GM23338 (cell line): ENCODE results near the gene CPSF4. TPM values are rescaled to one million over a fixed set of nuclear protein-coding genes. Genes with fewer than 3 reads are reported as not detected.

Source experiments
- ATAC-seq: fragments of 200-7000 bp; cut with Tn5 transposase; 3 replicates; pipeline ENCODE4 v1.9.1; 2020
- DNase-seq: peaks from one replicate; pipeline ENCODE4 v3.0.0-alpha.2; 2015; ENCODE audit warnings: low spot score
- H2AFZ ChIP-seq: fragments of 200-600 bp; sonication (generic); 2 replicates; pipeline ENCODE4 v1.8.0; 2016; ENCODE audit warnings: antibody characterized with exemption, mild to moderate bottlenecking, moderate library complexity
- H3F3A ChIP-seq: fragments of 200-600 bp; sonication (generic); replicated peaks from 2 replicates; pipeline ENCODE4 v1.8.0; 2017; ENCODE audit warnings: antibody characterized with exemption, mixed run types, low read depth
- H3K27ac ChIP-seq: fragments of 200-600 bp; sonication (generic); 2 replicates; pipeline ENCODE4 v1.6.1; 2016; ENCODE audit warnings: low read depth
- H3K27me3 ChIP-seq: fragments of 200-600 bp; sonication (generic); 2 replicates; pipeline ENCODE4 v1.8.0; 2016; ENCODE audit warnings: mild to moderate bottlenecking, mixed run types, moderate library complexity; ENCODE audit not compliant: insufficient read depth
- H3K36me3 ChIP-seq: fragments of 200-600 bp; sonication (generic); 2 replicates; pipeline ENCODE4 v1.8.0; 2016; ENCODE audit warnings: mild to moderate bottlenecking; ENCODE audit not compliant: insufficient read depth
- H3K4me1 ChIP-seq: fragments of 200-600 bp; sonication (generic); 2 replicates; pipeline ENCODE4 v1.8.0; 2016; ENCODE audit warnings: mild to moderate bottlenecking, moderate library complexity; ENCODE audit not compliant: insufficient read depth
- H3K4me2 ChIP-seq: fragments of 200-600 bp; sonication (generic); 2 replicates; pipeline ENCODE4 v1.7.1; 2017; ENCODE audit warnings: mixed run types
- H3K4me3 ChIP-seq: fragments of 200-600 bp; sonication (generic); 2 replicates; pipeline ENCODE4 v1.6.1; 2016; ENCODE audit warnings: mixed run types
- H3K79me2 ChIP-seq: fragments of 200-600 bp; sonication (generic); replicated peaks from 2 replicates; pipeline ENCODE4 v1.8.0; 2017; ENCODE audit warnings: mild to moderate bottlenecking; ENCODE audit not compliant: insufficient read depth
- H3K9me2 ChIP-seq: fragments of 200-600 bp; sonication (generic); 2 replicates; pipeline ENCODE4 v1.8.0; 2017; ENCODE audit not compliant: insufficient read depth
- H4K20me1 ChIP-seq: fragments of 200-600 bp; sonication (generic); replicated peaks from 2 replicates; pipeline ENCODE4 v1.8.0; 2017; ENCODE audit warnings: mild to moderate bottlenecking; ENCODE audit not compliant: insufficient read depth
- H3K27ac Mint-ChIP-seq: 2 replicates; pipeline ENCODE4 v1.8.0; 2020; ENCODE audit warnings: inconsistent platforms, mild to moderate bottlenecking, moderate library complexity, mixed read lengths
- H3K27me3 Mint-ChIP-seq: 3 replicates; pipeline ENCODE4 v1.8.0; 2022; ENCODE audit warnings: low read depth, mild to moderate bottlenecking, moderate library complexity, mixed read lengths, inconsistent platforms; ENCODE audit not compliant: insufficient read depth, poor library complexity
- H3K36me3 Mint-ChIP-seq: 3 replicates; pipeline ENCODE4 v1.8.0; 2021; ENCODE audit warnings: low read depth, mild to moderate bottlenecking, inconsistent platforms, moderate library complexity, mixed read lengths
- H3K4me1 Mint-ChIP-seq: 3 replicates; pipeline ENCODE4 v1.8.0; 2020; ENCODE audit warnings: mild to moderate bottlenecking, inconsistent platforms, mixed read lengths
- H3K4me3 Mint-ChIP-seq: 3 replicates; pipeline ENCODE4 v1.8.0; 2021; ENCODE audit warnings: moderate library complexity, mild to moderate bottlenecking, inconsistent platforms, mixed read lengths
- H3K9me3 Mint-ChIP-seq: 3 replicates; pipeline ENCODE4 v1.8.0; 2020; ENCODE audit warnings: moderate library complexity, mild to moderate bottlenecking, inconsistent platforms, mixed read lengths
- CREB1 ChIP-seq: fragments of 250-450 bp; sonication (Bioruptor Pico); IDR thresholded peaks from 2 replicates; pipeline ENCODE4 v1.5.0; 2020; ENCODE audit warnings: low read depth, mild to moderate bottlenecking, moderate library complexity
- EZH2phosphoT487 ChIP-seq: fragments of 200-600 bp; sonication (generic); IDR thresholded peaks from one replicate; pipeline ENCODE4 v1.8.1; 2018; ENCODE audit warnings: antibody characterized with exemption; ENCODE audit not compliant: unreplicated experiment
- JUNB ChIP-seq: IDR thresholded peaks from one replicate; pipeline ENCODE4 v1.6.1; 2016; ENCODE audit warnings: antibody characterized with exemption; ENCODE audit not compliant: unreplicated experiment
- NANOG ChIP-seq: IDR thresholded peaks from 2 replicates; pipeline ENCODE4 v1.6.1; 2016; ENCODE audit warnings: antibody characterized with exemption, borderline replicate concordance
- POLR2AphosphoS5 ChIP-seq: IDR thresholded peaks from 2 replicates; pipeline ENCODE4 v1.6.1; 2016; ENCODE audit warnings: antibody characterized with exemption, low read depth
- STAT1 ChIP-seq: IDR thresholded peaks from one replicate; pipeline ENCODE4 v1.6.1; 2016; ENCODE audit warnings: antibody characterized with exemption; ENCODE audit not compliant: unreplicated experiment
- ZNF114 ChIP-seq: fragments of 250-450 bp; sonication (Bioruptor Pico); IDR thresholded peaks from 2 replicates; pipeline ENCODE4 v1.5.0; 2020; ENCODE audit warnings: mild to moderate bottlenecking, moderate library complexity
- ZNF331 ChIP-seq: fragments of 250-450 bp; sonication (Bioruptor Pico); IDR thresholded peaks from 2 replicates; pipeline ENCODE4 v1.5.0; 2020; ENCODE audit warnings: low read depth, mild to moderate bottlenecking, moderate library complexity
- polyA plus RNA-seq: library from polyadenylated mRNA; unstranded; fragments of >200 nt; fragmentation: Nextera tagmentation; extraction: Ambion mirVana; gene quantifications from 2 replicates; pipeline ENCODE4 v1.2.1, GENCODE V29; 2016
- total RNA-seq: library from RNA; depleted of rRNA; stranded (reverse); fragments of >200 nt; shearing (Covaris generic); gene quantifications from 2 replicates; pipeline ENCODE4 v1.2.3, GENCODE V29; 2014
- TF ChIP-seq, protein P1 (sequence below): fragments of 250-450 bp; sonication (Bioruptor Pico); IDR thresholded peaks from 2 replicates; pipeline ENCODE4 v1.5.0; 2020; ENCODE audit warnings: mild to moderate bottlenecking, moderate library complexity
- TF ChIP-seq, protein P2 (sequence below): IDR thresholded peaks from 2 replicates; pipeline ENCODE4 v1.6.1; 2016; ENCODE audit warnings: antibody characterized with exemption
- TF ChIP-seq, protein P3 (sequence below), 2 experiments: fragments of 200-600 bp in 1 of 2; sonication (generic) in 1 of 2; conservative IDR thresholded peaks; 2 replicates each; pipeline versions ENCODE4 v1.5.1 to v1.6.1; 2016 to 2017; ENCODE audit warnings: antibody characterized with exemption in 2 of 2, low read depth in 2 of 2, mild to moderate bottlenecking in 2 of 2, moderate library complexity in 1 of 2
- TF ChIP-seq, protein P4 (sequence below): IDR thresholded peaks from one replicate; pipeline ENCODE4 v1.6.1; 2018; ENCODE audit warnings: antibody characterized with exemption; ENCODE audit not compliant: unreplicated experiment

Gene CPSF4
- total and polyA plus RNA-seq, 2 experiments from 2014 or later: 34.3 to 93.2 TPM

DNA sequence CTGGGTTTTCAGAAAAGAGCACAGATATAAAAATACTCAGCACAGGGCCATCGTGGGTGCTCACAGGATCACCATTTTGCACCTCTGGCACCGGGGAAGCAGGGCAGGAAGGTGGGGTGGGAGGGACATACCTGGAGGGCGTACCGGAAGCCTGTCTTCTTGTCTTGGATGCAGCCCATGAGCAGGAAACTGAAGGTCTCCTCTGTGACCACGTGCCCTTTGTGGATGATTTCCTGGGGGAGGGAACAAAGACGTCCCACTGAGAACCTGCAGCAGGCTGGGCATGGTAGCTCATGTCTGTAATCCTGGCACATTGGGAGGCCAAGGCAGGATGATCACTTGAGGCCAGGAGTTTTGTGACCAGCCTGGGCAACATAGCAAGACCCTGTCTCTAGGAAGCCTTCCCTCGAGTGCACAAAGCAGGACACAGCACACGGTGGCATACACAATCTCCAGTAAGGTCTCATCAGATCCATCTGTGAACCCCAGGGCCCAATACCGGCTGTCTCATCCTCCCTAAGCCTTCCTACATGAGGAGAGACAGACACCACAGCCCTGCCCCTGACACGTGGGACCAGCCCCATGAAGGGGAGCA lies 9.7 kb upstream of the CPSF4 start:
- H3K4me2 ChIP-seq: no peak overlapping the region
- ATAC-seq: no peak
- no peak for DNase-seq
- H3K4me3 ChIP-seq: no peak overlapping the region
- H3K9me2 ChIP-seq: no peaks in the 10 kb centered on the region
- no peaks in the 10 kb centered on the region; the same call in 1 of the 2 replicates for H4K20me1 ChIP-seq
- peaks cover 10% of the 10 kb centered on the region for H3K36me3 ChIP-seq
- H3K27ac ChIP-seq: no peak overlapping the region
- no peaks in the 10 kb centered on the region for H3K79me2 ChIP-seq
- peaks cover 2% of the 10 kb centered on the region; the same call in 1 of the 3 replicates for H3K9me3 Mint-ChIP-seq
- H3K27me3 ChIP-seq: no peaks in the 10 kb centered on the region
- no peak overlapping the region for H3K4me3 Mint-ChIP-seq
- no peak overlapping the region for H3K27ac Mint-ChIP-seq
- no peaks in the 10 kb centered on the region for H3F3A ChIP-seq
- peaks cover 2% of the 10 kb centered on the region for H3K27me3 Mint-ChIP-seq
- no peaks in the 10 kb centered on the region for H3K4me1 Mint-ChIP-seq
- H2AFZ ChIP-seq: no peak overlapping the region
- TF ChIP-seq ZNF114 (CRISPR knock-in tag) (no peak), EZH2phosphoT487 (no peak), STAT1 (no peak), POLR2AphosphoS5 (no peak), CREB1 (CRISPR knock-in tag) (no peak), ZNF331 (CRISPR knock-in tag) (no peak), NANOG (no peak), JUNB (no peak)
- TF ChIP-seq, protein P1, sequence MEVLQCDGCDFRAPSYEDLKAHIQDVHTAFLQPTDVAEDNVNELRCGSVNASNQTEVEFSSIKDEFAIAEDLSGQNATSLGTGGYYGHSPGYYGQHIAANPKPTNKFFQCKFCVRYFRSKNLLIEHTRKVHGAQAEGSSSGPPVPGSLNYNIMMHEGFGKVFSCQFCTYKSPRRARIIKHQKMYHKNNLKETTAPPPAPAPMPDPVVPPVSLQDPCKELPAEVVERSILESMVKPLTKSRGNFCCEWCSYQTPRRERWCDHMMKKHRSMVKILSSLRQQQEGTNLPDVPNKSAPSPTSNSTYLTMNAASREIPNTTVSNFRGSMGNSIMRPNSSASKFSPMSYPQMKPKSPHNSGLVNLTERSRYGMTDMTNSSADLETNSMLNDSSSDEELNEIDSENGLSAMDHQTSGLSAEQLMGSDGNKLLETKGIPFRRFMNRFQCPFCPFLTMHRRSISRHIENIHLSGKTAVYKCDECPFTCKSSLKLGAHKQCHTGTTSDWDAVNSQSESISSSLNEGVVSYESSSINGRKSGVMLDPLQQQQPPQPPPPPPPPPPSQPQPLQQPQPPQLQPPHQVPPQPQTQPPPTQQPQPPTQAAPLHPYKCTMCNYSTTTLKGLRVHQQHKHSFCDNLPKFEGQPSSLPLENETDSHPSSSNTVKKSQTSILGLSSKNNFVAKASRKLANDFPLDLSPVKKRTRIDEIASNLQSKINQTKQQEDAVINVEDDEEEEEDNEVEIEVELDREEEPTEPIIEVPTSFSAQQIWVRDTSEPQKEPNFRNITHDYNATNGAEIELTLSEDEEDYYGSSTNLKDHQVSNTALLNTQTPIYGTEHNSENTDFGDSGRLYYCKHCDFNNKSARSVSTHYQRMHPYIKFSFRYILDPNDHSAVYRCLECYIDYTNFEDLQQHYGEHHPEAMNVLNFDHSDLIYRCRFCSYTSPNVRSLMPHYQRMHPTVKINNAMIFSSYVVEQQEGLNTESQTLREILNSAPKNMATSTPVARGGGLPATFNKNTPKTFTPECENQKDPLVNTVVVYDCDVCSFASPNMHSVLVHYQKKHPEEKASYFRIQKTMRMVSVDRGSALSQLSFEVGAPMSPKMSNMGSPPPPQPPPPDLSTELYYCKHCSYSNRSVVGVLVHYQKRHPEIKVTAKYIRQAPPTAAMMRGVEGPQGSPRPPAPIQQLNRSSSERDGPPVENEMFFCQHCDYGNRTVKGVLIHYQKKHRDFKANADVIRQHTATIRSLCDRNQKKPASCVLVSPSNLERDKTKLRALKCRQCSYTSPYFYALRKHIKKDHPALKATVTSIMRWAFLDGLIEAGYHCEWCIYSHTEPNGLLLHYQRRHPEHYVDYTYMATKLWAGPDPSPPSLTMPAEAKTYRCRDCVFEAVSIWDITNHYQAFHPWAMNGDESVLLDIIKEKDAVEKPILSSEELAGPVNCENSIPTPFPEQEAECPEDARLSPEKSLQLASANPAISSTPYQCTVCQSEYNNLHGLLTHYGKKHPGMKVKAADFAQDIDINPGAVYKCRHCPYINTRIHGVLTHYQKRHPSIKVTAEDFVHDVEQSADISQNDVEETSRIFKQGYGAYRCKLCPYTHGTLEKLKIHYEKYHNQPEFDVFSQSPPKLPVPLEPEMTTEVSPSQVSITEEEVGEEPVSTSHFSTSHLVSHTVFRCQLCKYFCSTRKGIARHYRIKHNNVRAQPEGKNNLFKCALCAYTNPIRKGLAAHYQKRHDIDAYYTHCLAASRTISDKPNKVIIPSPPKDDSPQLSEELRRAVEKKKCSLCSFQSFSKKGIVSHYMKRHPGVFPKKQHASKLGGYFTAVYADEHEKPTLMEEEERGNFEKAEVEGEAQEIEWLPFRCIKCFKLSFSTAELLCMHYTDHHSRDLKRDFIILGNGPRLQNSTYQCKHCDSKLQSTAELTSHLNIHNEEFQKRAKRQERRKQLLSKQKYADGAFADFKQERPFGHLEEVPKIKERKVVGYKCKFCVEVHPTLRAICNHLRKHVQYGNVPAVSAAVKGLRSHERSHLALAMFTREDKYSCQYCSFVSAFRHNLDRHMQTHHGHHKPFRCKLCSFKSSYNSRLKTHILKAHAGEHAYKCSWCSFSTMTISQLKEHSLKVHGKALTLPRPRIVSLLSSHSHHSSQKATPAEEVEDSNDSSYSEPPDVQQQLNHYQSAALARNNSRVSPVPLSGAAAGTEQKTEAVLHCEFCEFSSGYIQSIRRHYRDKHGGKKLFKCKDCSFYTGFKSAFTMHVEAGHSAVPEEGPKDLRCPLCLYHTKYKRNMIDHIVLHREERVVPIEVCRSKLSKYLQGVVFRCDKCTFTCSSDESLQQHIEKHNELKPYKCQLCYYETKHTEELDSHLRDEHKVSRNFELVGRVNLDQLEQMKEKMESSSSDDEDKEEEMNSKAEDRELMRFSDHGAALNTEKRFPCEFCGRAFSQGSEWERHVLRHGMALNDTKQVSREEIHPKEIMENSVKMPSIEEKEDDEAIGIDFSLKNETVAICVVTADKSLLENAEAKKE: no peak
- TF ChIP-seq, protein P2, sequence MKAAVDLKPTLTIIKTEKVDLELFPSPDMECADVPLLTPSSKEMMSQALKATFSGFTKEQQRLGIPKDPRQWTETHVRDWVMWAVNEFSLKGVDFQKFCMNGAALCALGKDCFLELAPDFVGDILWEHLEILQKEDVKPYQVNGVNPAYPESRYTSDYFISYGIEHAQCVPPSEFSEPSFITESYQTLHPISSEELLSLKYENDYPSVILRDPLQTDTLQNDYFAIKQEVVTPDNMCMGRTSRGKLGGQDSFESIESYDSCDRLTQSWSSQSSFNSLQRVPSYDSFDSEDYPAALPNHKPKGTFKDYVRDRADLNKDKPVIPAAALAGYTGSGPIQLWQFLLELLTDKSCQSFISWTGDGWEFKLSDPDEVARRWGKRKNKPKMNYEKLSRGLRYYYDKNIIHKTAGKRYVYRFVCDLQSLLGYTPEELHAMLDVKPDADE: no peak
- TF ChIP-seq, protein P3, sequence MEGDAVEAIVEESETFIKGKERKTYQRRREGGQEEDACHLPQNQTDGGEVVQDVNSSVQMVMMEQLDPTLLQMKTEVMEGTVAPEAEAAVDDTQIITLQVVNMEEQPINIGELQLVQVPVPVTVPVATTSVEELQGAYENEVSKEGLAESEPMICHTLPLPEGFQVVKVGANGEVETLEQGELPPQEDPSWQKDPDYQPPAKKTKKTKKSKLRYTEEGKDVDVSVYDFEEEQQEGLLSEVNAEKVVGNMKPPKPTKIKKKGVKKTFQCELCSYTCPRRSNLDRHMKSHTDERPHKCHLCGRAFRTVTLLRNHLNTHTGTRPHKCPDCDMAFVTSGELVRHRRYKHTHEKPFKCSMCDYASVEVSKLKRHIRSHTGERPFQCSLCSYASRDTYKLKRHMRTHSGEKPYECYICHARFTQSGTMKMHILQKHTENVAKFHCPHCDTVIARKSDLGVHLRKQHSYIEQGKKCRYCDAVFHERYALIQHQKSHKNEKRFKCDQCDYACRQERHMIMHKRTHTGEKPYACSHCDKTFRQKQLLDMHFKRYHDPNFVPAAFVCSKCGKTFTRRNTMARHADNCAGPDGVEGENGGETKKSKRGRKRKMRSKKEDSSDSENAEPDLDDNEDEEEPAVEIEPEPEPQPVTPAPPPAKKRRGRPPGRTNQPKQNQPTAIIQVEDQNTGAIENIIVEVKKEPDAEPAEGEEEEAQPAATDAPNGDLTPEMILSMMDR (conservative IDR thresholded peaks at IDR 0.05; ENCODE audit: low read depth in 2 of 2): no peak
- TF ChIP-seq, protein P4, sequence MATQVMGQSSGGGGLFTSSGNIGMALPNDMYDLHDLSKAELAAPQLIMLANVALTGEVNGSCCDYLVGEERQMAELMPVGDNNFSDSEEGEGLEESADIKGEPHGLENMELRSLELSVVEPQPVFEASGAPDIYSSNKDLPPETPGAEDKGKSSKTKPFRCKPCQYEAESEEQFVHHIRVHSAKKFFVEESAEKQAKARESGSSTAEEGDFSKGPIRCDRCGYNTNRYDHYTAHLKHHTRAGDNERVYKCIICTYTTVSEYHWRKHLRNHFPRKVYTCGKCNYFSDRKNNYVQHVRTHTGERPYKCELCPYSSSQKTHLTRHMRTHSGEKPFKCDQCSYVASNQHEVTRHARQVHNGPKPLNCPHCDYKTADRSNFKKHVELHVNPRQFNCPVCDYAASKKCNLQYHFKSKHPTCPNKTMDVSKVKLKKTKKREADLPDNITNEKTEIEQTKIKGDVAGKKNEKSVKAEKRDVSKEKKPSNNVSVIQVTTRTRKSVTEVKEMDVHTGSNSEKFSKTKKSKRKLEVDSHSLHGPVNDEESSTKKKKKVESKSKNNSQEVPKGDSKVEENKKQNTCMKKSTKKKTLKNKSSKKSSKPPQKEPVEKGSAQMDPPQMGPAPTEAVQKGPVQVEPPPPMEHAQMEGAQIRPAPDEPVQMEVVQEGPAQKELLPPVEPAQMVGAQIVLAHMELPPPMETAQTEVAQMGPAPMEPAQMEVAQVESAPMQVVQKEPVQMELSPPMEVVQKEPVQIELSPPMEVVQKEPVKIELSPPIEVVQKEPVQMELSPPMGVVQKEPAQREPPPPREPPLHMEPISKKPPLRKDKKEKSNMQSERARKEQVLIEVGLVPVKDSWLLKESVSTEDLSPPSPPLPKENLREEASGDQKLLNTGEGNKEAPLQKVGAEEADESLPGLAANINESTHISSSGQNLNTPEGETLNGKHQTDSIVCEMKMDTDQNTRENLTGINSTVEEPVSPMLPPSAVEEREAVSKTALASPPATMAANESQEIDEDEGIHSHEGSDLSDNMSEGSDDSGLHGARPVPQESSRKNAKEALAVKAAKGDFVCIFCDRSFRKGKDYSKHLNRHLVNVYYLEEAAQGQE: no peak
- H3K36me3 Mint-ChIP-seq: peaks cover 75% of the 10 kb centered on the region
- H3K4me1 ChIP-seq: no peaks in the 10 kb centered on the region
